ENCODE results near the gene POTEG.
"Not testable (repeated sequence)": the region's sequence is repeated elsewhere in the genome, so short reads cannot be mapped to it uniquely, and the experiment has no call there.

POTEG gene

GRCh38 chr14:19434241-19434640 is at the start of gene POTEG:
POTEG (minus strand) TSS chr14:19434341; CDS start chr14:19434289, 52 bp downstream.
- DNase-seq: not testable (repeated sequence)

- not testable (repeated sequence) for DNase-seq
These were observed 48.0 kb upstream of the POTEG start for GRCh38 chr14:19482093-19482492.

GRCh38 chr14:19481421-19481820 is 47.3 kb upstream of the POTEG start:
- not testable (repeated sequence) for DNase-seq

GRCh38 chr14:19480491-19480890 is 46.4 kb upstream of the POTEG start:
- not testable (repeated sequence) for DNase-seq

GRCh38 chr14:19445761-19446160 is 11.6 kb upstream of the POTEG start:
- DNase-seq: not testable (repeated sequence)

- not testable (repeated sequence) for DNase-seq
These were observed 5.7 kb upstream of the POTEG start for GRCh38 chr14:19439826-19440225.

GRCh38 chr14:19439219-19439618 is 5.1 kb upstream of the POTEG start:
- DNase-seq: not testable (repeated sequence)

GRCh38 chr14:19437126-19437443 is 2.9 kb upstream of the POTEG start:
- DNase-seq: not testable (repeated sequence)

GRCh38 chr14:19436311-19437125 is 2.4 kb upstream of the POTEG start:
- DNase-seq: not testable (repeated sequence)

- not testable (repeated sequence) for DNase-seq
These were observed 1.7 kb upstream of the POTEG start for GRCh38 chr14:19435852-19436251.

- not testable (repeated sequence) for DNase-seq
These were observed 750 bp upstream of the POTEG start for GRCh38 chr14:19434891-19435290.

GRCh38 chr14:19433765-19434164 is 376 bp downstream of the POTEG start:
- not testable (repeated sequence) for DNase-seq

- not testable (repeated sequence) for DNase-seq
These were observed 25.6 kb downstream of the POTEG start for GRCh38 chr14:19408519-19408918.

- not testable (repeated sequence) for DNase-seq
These were observed 32.0 kb downstream of the POTEG start for GRCh38 chr14:19402097-19402496.

- DNase-seq: not testable (repeated sequence)
These were observed 39.4 kb downstream of the POTEG start for GRCh38 chr14:19394727-19395126.

- not testable (repeated sequence) for DNase-seq
These were observed 43.9 kb downstream of the POTEG start for GRCh38 chr14:19390230-19390629.

- not testable (repeated sequence) for DNase-seq
These were observed 45.4 kb downstream of the POTEG start for GRCh38 chr14:19388741-19389140.

GRCh38 chr14:19386996-19387395 is 47.1 kb downstream of the POTEG start:
- DNase-seq: not testable (repeated sequence)

- not testable (repeated sequence) for DNase-seq
These were observed 47.8 kb downstream of the POTEG start for GRCh38 chr14:19386309-19386708.

- not testable (repeated sequence) for DNase-seq
These were observed 49.9 kb downstream of the POTEG start for GRCh38 chr14:19384088-19384781.

GRCh38 chr14:19383008-19383584 is 51.0 kb downstream of the POTEG start:
- DNase-seq: not testable (repeated sequence)

GRCh38 chr14:19380137-19380536 is 54.0 kb downstream of the POTEG start:
- DNase-seq: not testable (repeated sequence)

GRCh38 chr14:19374451-19374903 is 59.7 kb downstream of the POTEG start:
- not testable (repeated sequence) for DNase-seq

All from NCI-H2171 (cell line).